ENCODE measurements around the gene NGEF. TPM values are rescaled to one million over a fixed set of nuclear protein-coding genes. Genes with fewer than 3 reads are reported as not detected.
A peak's percentile ranks its signal among the peaks of the same experiment; 100 is the strongest.

The NGEF gene
- total RNA-seq, 1 experiment from 2014 or later = 1.9 TPM

- Histone ChIP-seq H3K56ac (ENCODE audit: insufficient read length, low read depth, low read length) (no peak overlapping the region), H3K23me2 (ENCODE audit: insufficient read length, low read depth, low read length, poor library complexity, severe bottlenecking) (no peaks in the 10 kb centered on the region), H3K14ac (ENCODE audit: insufficient read depth, low read length) (no peak overlapping the region), H3K9me3 (ENCODE audit: control insufficient read depth, low read depth, low read length) (no peaks in the 10 kb centered on the region), H3K23ac (ENCODE audit: insufficient read length, low read depth, low read length) (no peak overlapping the region), H3K79me2 (ENCODE audit: insufficient read depth, low read length) (no peaks in the 10 kb centered on the region), H2AK5ac (ENCODE audit: insufficient read length, low read length) (no peak overlapping the region), H3K79me1 (ENCODE audit: insufficient read depth, low read depth, low read length, poor library complexity, severe bottlenecking) (no peaks in the 10 kb centered on the region), H4K8ac (replicated peaks; ENCODE audit: insufficient read length, low read depth, low read length) (no peak overlapping the region), H3K27ac (ENCODE audit: insufficient read length, low read depth, low read length) (no peak overlapping the region), H2AFZ (ENCODE audit: low read length) (no peak overlapping the region), H4K91ac (ENCODE audit: insufficient read length, low read depth, low read length) (no peak overlapping the region), H3K27me3 (ENCODE audit: insufficient read depth, low read length) (no peaks in the 10 kb centered on the region), H3K18ac (ENCODE audit: insufficient read length, low read depth, low read length) (no peak overlapping the region), H2BK5ac (ENCODE audit: insufficient read length, low read length) (no peak overlapping the region), H3T11ph (ENCODE audit: low read length) (no peak overlapping the region), H2BK20ac (ENCODE audit: low read depth, low read length, poor library complexity, severe bottlenecking) (no peak overlapping the region), H4K5ac (ENCODE audit: insufficient read length, low read depth, low read length) (no peak overlapping the region), H2BK12ac (ENCODE audit: insufficient read length, low read depth, low read length) (no peak overlapping the region), H3K4me2 (ENCODE audit: insufficient read depth, insufficient read length, low read length) (no peak overlapping the region), H3K9ac (ENCODE audit: extremely low read depth, insufficient read length, low read length) (no peak overlapping the region), H4K20me1 (ENCODE audit: control insufficient read depth, insufficient read depth, insufficient read length) (no peaks in the 10 kb centered on the region), H2BK15ac (ENCODE audit: low read depth, low read length) (no peak overlapping the region), H3K4me1 (ENCODE audit: insufficient read depth, low read length) (no peaks in the 10 kb centered on the region), H3K4ac (ENCODE audit: low read depth, low read length) (no peak overlapping the region), H2BK120ac (ENCODE audit: low read depth, low read length, poor library complexity, severe bottlenecking) (no peak overlapping the region)
- Mint-ChIP-seq H3K4me3 (no peak overlapping the region), H3K27ac (no peak overlapping the region; a peak in 1 of 7 replicates), H3K36me3 (ENCODE audit: insufficient read depth in 1 of 3, low read depth in 3 of 3) (no peaks in the 10 kb centered on the region), H3K4me1 (peaks cover 14 to 25% of the 10 kb centered on the region in 2 experiments), H3K9me3 (no peaks in the 10 kb centered on the region; a peak in 1 of 5 replicates), H3K27me3 (ENCODE audit: low read depth) (peaks cover 10% of the 10 kb centered on the region)
- TF ChIP-seq CTCF (conservative IDR thresholded peaks at IDR 0.05) = peak; percentile 51
- no CpG with 5 or more reads among the region's 7 CpGs for WGBS (ENCODE audit: extremely low coverage, insufficient read length, low lambda C conversion rate)
- no peak for DNase-seq
Observed at GRCh38 chr2:233059547-233059796, 46.4 kb upstream of the NGEF start.

Measured in H9 (cell line).